AG08396 (cell line): Measurements from ENCODE around the gene CRHR1.
A peak's percentile ranks its signal among the peaks of the same experiment; 100 is the strongest.

Experiments used
- DNase-seq: peaks from one replicate; pipeline ENCODE4 v3.0.0; 2012; ENCODE audit warnings: low spot score, mixed read lengths

The CRHR1 gene

GRCh38 chr17:45789874-45790273 lies 5.8 kb downstream of the CRHR1 start:
- DNase-seq = no peak

GRCh38 chr17:45790296-45790922 lies 6.3 kb downstream of the CRHR1 start:
- no peak for DNase-seq

- DNase-seq = no peak
These were observed 7.0 kb downstream of the CRHR1 start for GRCh38 chr17:45791041-45791582.

GRCh38 chr17:45791935-45792334 lies 7.8 kb downstream of the CRHR1 start:
- no peak for DNase-seq

GRCh38 chr17:45792437-45792836 lies 8.3 kb downstream of the CRHR1 start:
- DNase-seq = no peak

GRCh38 chr17:45792995-45793755 lies 9.1 kb downstream of the CRHR1 start:
- no peak for DNase-seq

- no peak for DNase-seq
These were observed 9.9 kb downstream of the CRHR1 start for GRCh38 chr17:45793999-45794540.

- DNase-seq = peak; percentile 50
These were observed 10.7 kb downstream of the CRHR1 start for GRCh38 chr17:45794840-45795239.

- no peak for DNase-seq
These were observed 16.7 kb downstream of the CRHR1 start for GRCh38 chr17:45800816-45801215.

GRCh38 chr17:45801421-45801820 lies 17.3 kb downstream of the CRHR1 start:
- no peak for DNase-seq

- no peak for DNase-seq
These were observed 24.7 kb downstream of the CRHR1 start for GRCh38 chr17:45808845-45809244.

GRCh38 chr17:45809499-45809898 lies 25.4 kb downstream of the CRHR1 start:
- DNase-seq = no peak

GRCh38 chr17:45812102-45812501 lies 28.0 kb downstream of the CRHR1 start:
- no peak for DNase-seq

- no peak for DNase-seq
These were observed 29.1 kb downstream of the CRHR1 start for GRCh38 chr17:45813048-45813725.

- DNase-seq = no peak
These were observed 30.8 kb downstream of the CRHR1 start for GRCh38 chr17:45814622-45815606.

GRCh38 chr17:45815752-45816151 lies 31.6 kb downstream of the CRHR1 start:
- no peak for DNase-seq

GRCh38 chr17:45818041-45818440 lies 33.9 kb downstream of the CRHR1 start:
- DNase-seq = no peak

GRCh38 chr17:45818699-45819098 lies 34.6 kb downstream of the CRHR1 start:
- no peak for DNase-seq

- no peak for DNase-seq
These were observed 35.5 kb downstream of the CRHR1 start for GRCh38 chr17:45819632-45820031.

- no peak for DNase-seq
These were observed 36.1 kb downstream of the CRHR1 start for GRCh38 chr17:45820052-45820780.

- DNase-seq = no peak
These were observed 37.0 kb downstream of the CRHR1 start for GRCh38 chr17:45821147-45821546.
